ENCODE results near the gene ITPRIPL1.

Gene ITPRIPL1

DNA sequence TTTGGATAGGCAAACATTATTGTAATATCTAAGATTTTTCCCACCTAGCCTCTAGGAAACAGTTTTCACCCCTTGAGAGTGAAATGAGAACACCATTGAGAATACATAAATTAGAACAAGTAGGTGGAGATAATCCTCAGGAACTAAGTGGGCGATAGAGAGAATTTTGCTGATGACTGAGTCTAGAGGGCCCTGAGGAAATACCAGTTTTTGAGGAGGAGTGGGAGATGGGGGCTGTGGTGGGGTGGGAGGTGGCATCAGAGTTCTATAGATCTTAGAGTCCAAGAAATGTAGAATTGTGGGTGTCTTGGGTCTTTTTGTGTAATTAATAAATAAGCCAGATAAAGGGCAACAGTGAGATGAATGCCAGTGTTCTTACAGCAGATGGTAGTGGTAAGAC is 22.3 kb downstream of the ITPRIPL1 start:
- TF ChIP-seq, protein P1, sequence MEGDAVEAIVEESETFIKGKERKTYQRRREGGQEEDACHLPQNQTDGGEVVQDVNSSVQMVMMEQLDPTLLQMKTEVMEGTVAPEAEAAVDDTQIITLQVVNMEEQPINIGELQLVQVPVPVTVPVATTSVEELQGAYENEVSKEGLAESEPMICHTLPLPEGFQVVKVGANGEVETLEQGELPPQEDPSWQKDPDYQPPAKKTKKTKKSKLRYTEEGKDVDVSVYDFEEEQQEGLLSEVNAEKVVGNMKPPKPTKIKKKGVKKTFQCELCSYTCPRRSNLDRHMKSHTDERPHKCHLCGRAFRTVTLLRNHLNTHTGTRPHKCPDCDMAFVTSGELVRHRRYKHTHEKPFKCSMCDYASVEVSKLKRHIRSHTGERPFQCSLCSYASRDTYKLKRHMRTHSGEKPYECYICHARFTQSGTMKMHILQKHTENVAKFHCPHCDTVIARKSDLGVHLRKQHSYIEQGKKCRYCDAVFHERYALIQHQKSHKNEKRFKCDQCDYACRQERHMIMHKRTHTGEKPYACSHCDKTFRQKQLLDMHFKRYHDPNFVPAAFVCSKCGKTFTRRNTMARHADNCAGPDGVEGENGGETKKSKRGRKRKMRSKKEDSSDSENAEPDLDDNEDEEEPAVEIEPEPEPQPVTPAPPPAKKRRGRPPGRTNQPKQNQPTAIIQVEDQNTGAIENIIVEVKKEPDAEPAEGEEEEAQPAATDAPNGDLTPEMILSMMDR (IDR thresholded peaks at IDR 0.05), result no peak

DNA sequence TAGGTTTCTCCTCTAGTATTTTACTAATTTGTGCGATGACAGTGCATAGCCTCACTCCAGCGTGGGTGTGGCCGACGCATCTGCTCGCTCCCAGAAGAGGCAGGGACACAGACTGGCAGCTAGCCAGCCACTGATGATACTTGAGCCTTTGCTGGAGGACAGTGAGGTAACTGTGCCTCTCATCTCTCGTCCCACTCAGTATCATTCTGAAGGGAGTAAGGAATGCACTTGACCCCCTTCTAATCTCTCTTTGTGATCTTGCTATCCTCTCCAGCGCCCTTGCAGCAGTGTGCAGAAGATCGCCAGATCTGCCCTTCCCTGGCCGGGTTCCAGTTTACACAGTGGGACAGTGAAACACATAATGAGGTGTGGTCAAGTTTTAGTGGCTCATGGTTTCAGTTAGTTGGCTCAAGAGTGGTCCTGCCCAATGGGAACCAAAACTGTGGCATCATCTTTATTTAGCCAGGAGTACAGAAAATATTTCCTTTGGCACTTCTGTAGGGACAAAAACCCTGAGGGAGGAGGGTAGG is 28.0 kb downstream of the ITPRIPL1 start:
- TF ChIP-seq, protein P1 (IDR thresholded peaks at IDR 0.05), result no peak

DNA sequence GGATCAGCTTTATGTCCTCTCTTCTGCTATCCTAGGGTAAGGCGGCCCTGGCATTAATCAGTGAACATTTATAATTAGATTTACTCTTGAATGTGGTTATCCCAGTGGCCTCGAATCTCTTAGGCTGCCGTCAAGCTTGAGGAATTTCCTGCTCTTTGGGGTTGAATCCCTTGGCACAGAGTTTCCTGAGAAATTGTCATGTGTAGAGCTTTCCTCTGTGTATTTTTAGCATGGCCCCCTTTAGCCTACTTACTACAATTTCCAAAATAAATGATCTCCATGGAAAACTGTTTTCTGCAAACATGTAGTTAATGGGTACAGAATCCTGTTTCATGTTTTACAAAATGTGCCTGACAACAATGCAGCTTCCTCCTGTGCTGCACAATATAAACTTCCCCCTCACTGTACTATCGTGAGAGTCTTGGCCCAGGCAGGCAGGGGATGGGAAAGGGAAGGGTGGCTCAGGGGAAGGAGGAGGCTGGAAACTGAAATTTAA is 28.5 kb downstream of the ITPRIPL1 start:
- TF ChIP-seq, protein P1 (IDR thresholded peaks at IDR 0.05), result no peak

DNA sequence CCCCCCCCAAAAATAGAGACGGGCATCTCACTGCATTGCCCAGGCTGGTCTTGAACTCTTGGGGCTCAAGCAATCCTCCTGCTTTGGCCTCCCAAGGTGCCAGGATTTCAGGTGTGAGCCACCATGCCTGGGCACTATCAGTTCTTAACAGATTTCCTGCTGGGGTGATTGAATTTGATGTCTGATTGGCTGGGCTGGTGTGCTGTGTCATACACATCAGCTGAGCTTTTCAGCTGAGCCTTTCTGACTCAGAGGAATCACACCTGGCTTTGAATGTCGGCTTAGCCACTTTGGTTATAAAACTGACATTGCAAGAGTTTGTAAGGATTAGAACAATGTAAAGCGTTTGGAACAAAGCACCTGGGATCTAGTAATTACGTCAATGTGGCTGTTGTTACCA is 29.4 kb downstream of the ITPRIPL1 start:
- TF ChIP-seq, protein P1 (IDR thresholded peaks at IDR 0.05), result no peak

DNA sequence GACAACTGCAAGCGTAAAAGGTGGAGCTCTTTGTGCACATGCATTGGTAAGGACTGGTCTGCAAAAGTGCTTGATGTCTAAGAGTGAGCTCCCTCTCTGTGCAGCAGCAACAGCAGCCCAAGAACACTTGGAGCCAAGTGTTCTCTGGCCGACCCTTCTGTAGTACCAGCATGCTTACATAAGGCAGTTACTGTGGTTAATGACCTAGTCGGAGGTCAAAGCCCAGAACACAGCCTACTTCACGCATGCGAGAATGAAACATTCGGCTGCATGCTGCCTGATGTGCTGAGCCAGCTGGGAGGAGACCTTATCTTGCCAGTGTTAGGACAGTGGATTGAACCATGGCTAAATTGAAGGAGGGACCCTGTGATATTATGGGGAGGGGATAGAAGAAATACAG is 31.8 kb downstream of the ITPRIPL1 start:
- TF ChIP-seq, protein P1 (IDR thresholded peaks at IDR 0.05), result no peak

DNA sequence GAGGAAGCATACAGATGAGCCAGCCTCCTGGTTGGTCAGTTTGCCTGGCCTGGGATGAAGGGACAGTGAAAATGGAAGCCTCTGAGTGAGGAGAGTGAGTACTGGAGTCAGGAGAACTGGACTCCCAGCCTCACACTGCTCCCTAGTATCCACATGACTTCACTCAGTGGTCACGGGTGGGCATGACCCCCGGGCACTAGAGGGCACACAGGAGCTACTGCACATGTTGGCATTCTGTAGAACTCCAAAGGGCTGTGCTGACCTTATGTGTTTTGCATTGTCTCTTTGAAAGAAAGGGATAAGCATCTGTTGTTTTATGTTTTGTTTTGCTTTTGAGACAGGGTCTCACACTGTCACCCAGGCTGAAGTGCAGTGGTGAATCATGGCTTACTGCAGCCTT is 34.2 kb downstream of the ITPRIPL1 start:
- TF ChIP-seq, protein P1 (IDR thresholded peaks at IDR 0.05), result peak; percentile 31; the same call in 1 of the 2 replicates

DNA sequence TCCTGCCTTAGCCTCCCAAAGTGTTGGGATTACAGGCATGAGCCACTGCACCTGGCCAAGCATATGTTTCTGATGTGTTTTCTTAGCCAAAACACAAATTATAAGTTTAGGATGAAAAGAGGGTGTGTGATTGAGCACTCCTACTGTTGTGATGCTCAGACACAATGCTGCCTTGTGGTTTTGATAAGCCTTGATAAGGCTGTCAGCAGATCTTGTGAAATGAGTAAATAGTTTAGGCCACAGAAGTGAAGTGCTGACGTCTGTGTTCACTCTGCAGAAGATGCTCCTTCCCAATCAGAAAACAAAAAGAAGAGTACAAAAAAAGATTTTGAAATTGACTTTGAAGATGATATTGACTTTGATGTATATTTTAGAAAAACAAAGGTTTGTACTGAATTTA is 34.7 kb downstream of the ITPRIPL1 start:
- TF ChIP-seq, protein P1 (IDR thresholded peaks at IDR 0.05), result no peak

DNA sequence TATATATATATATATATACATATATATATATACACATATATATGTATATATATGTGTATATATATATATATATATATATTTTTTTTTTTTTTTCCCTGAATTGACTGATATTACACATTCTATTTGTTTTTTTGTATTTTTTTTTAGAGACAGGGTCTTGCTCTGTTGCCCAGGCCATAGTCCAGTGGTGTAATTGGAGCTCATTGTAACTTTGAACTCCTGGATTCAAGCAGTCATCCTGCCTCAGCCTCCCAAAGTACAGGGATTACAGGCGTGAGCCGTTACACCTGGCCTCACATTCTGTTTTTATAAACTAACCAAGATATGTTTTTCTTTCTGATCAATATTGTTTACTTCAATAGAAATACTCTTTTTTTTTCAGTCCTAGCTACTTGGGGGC is 36.6 kb downstream of the ITPRIPL1 start:
- TF ChIP-seq, protein P1 (IDR thresholded peaks at IDR 0.05), result no peak
